ENCODE data around the gene GATC.
"Not testable (repeated sequence)": the region's sequence is repeated elsewhere in the genome, so short reads cannot be mapped to it uniquely, and the experiment has no call there.

Gene GATC

DNA sequence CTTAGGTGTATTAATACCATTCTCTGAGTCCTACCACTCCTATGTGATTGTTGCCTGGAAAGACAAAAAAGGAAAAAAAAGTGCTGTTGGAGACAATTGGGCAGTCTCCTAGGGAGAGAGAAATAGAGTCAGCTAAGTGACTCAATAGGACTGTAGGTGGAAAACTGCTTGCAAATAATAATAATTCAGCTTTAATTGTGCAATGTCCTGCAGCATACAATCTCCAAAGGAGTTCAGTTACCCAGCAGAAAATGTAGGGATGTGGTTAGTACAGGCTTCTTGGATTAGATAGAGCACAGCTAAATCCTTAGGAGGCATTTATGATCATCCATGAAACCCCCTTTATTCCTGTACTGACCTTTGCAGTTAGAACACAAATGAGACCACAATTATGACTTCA is 26.3 kb downstream of the GATC start:
- no peak for DNase-seq

DNA sequence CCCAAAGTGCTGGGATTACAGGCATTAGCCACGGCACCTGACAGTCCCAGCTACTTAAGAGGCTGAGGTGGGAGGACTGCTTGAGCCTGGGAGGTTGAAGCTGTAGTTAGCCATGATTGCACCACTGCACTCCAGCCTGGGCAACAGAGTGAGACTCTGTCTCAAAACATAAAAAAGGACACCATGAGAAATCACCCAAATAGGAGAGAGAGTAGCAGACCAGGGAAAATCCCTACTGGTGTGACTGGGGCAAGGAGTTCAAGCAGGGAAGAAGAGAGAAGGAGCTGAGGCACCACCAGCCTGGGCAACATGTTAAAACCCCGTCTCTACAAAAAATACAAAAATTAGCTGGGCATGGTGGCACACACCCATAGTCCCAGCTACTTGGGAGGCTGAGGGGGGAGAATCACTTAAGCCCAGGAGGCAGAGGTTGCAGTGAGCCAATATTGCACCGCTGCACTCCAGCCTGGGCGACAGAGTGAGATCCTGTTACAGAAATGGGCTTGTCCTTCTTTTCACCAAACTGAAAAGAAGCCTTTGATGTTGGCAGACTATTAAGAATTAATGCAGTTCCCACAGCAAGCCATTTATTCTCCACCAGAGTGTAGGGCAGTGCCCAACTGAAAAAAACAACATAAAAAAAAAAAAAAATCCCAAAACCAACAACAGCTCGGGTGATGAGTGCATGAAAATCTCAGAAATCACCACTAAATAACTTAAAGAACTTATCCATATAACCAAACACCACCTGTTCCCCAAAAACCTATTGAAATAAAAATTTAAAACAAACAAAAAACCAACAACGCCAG is 27.8 kb downstream of the GATC start:
- no peak for DNase-seq

GRCh38 chr12:120474616-120474960 is 28.3 kb downstream of the GATC start:
- peak; percentile 97 for DNase-seq

DNA sequence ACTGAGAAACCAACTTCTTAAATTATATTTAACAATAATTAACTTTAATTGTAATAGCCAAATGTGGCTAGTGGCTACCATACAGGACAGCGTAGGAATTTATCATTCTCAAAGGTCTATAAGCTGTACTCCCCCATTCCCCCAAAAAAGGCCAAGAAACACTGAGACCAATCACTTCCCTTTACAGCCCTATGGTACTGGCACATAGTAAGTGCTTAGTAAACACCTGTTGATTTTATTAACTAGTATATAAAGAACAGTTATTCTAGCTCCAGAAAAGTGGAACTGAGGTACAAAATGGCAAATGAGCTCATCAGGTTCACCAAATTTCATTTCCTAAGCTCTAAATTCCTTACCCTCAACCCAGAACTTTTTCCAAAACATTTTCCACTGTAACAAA is 29.4 kb downstream of the GATC start:
- no peak for DNase-seq

- no peak for DNase-seq
Observed at GRCh38 chr12:120479458-120479857, 33.2 kb downstream of the GATC start.

DNA sequence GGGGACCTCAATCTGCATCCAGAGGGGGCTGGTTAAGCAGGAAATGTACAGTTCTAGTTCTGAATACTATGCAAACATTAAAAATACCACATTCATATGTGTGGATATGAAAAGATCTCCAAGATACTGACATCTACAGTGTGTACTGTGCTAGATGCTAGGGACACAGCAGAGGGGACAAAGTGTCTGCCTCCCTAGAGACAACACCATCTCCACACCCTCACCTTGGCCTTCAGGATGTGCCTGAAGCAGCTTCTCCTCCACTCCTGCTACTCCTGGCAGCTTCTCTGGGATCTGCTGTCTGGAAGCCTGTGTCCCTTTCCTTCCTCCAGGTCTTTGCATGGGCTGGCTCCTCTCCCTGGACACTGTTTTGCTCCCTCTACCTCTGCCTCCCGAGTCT is 34.0 kb downstream of the GATC start:
- no peak for DNase-seq

DNA sequence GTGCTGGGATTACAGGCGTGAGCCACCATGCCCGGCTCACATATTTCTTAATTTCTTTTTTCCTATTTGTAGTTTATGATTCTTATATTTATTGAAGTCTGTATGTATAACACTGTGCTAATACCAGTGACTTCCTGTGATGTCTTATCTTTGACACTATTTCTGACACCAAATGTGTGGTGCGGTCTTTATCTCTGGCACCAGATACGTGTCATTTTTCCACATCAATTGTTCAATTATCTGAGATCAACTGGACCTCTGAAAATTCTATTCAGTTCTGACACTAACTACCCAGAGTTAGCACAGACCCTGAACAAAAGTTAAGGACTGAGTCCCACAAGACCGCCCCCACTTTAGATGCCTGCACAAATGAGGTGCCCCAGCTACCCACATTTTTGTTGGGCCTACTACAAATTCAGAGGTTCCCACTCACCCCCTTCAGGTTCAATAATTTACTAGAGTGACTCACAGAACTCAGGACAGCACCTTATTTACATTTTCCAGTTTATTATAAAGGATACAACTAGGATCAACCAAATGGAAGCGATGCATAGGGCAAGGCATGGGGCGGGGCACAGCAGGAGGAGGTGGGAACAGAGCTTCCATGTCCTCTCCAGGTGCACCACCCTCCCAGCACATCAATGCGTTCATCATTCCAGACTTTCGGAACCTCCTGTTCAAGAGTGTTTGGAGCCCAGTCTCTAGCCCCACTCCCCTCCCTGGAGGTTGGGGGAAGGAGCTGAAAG is 35.0 kb downstream of the GATC start:
- no peak for DNase-seq

DNA sequence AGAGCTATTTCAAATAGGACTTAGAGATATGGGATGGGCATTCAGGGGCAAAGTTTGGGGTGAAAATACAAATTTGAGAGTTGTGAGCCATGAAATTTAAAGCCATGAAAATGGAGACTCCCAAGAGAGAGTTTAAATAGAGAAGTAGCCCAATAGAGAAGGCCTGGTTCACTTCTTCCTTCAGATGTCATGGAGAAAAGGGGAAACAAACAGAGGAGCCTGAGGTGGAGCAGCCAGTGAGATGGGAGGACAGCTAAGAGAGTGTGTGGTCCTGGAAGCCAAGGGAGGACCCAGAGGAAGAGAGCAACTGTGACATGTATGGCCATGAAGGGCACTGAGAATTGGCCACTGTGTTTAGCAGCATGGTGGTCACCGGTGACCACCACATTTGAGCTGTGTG is 37.4 kb downstream of the GATC start:
- no peak for DNase-seq

DNA sequence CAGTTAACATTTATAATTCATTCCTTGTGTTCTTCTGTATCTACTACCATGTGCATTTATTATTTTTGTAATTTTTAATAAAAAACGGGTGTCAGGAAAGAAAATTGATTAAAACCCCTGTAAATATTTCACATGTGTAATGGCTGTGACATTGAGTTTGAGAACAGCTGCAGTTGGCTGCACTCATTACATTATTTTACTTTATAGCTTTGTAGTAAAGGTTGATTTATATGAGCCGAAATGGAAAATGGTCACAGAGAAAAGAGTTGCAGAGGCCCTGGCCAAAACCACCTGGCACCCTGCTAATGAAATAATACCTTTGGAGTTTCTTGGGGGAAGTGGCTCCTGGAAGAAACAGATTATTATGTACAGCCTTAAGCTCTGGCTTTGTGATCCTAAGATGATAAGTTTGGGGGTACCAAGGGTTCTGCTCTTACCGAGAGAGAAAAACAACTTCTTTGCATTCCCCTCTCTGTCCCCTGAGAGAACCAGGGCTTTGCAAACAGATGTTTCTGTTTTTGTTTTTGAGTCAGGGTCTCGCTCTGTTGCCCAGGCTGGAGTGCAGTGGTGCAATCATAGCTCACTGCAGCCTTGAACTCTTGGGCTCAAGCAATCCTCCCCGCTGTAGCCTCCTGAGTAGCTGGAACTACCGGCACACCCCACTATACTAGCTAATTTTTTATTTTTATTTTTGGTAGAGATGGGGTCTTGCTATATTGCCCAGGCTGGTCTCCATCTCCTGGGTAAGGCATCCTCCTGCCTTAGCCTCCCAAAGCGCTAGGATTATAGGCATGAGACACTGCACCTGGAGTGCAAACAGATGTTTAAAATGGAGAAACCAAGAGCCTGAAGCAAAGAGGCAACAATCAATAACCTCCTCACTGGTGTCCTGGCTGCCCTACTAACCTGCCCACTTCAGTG is 40.0 kb downstream of the GATC start:
- DNase-seq = no peak

- DNase-seq = not testable (repeated sequence)
Observed at GRCh38 chr12:120487552-120487951, 41.3 kb downstream of the GATC start.

- DNase-seq = no peak
Observed at GRCh38 chr12:120488057-120488640, 41.9 kb downstream of the GATC start.

DNA sequence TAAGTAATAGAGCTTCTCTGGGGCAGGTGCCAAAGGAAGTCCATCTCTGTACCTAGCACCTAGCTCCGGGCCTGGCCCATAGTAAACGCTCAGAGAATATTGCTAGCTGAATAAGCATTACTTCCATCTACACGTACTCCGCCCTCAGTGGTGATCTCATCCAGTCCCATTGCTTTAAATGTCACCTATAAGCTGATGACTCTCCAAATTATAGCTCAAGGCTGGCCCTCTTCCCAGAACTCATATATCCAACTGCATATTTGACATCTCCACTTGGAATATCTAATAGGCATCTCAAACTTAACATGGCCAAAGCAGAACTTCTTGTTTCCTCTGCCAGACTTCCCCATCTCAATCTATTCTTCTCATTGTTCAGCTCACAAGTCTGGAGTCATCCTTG is 42.8 kb downstream of the GATC start:
- DNase-seq = no peak

- no peak for DNase-seq
Observed at GRCh38 chr12:120490325-120490724, 44.1 kb downstream of the GATC start.

- no peak for DNase-seq
Observed at GRCh38 chr12:120490833-120491512, 44.7 kb downstream of the GATC start.

- no peak for DNase-seq
Observed at GRCh38 chr12:120495186-120495730, 49.0 kb downstream of the GATC start.

DNA sequence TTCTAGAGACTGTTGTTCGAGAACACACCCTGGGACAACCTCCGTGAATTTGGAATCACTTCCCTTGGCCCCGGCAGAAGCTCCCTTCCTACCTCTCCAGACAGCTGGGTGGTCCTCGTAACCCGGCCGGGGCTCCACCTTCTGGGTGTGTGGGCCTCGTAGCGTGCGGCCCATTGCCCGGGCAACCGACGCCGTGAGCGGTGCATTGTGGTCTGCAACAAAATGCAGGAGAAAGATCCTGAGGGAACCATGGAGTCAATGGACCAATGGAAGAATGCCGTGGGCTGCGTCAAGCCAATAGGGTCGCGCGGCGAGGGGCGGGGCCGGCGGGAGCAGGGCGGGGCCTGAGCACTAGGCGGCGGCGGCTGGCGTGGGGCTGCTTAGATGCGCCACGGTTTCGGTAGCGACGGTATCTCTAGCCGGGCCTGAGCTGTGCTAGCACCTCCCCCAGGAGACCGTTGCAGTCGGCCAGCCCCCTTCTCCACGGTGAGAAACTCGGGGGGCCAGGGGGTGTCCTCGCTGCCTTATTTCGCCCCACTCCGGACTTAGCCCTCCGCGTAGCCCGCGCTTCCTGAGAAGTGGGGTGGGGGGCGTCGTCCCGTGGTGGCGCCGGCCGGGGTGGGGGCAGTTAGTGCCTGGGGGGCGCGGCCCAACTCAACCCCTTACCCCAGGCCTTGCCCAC is 49.6 kb downstream of the GATC start, which contains the start of gene DYNLL1:
TSS of gene DYNLL1 (plus strand) at position 383 of the 682 bp plus-strand sequence. CDS start 309 bp downstream, outside the sequence.
- peak; percentile 87 for DNase-seq

GRCh38 chr12:120496413-120497340 is 50.4 kb downstream of the GATC start:
- DNase-seq = no peak

DNA sequence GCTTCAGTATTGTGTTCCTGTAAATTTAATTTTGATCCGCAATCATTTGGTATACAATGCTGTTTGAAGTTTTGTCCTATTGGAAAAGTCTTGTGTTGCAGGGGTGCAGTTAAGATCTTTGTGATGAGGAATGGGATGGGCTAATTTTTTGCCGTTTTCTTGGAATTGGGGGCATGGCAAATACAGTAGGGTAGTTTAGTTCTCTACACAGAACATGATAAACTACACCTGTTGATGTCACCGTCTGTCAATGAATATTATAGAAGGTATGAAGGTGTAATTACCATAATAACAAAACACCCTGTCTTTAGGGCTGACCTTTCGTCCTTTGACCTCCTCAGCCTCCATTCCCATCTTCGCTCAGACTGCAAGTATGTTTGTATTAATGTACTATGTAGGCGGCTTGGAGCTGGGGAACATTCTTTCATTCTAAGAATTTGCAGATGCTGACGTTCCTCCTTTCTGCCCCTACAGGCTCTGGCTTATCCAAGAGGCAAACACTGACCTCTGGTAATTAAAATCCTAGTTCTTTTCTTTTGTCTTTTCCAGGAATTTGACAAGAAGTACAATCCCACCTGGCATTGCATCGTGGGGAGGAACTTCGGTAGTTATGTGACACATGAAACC is 51.4 kb downstream of the GATC start:
- DNase-seq = no peak

- no peak for DNase-seq
Observed at GRCh38 chr12:120498870-120499515, 52.7 kb downstream of the GATC start.
